ENCODE data around the gene POU5F1.

Gene POU5F1

DNA sequence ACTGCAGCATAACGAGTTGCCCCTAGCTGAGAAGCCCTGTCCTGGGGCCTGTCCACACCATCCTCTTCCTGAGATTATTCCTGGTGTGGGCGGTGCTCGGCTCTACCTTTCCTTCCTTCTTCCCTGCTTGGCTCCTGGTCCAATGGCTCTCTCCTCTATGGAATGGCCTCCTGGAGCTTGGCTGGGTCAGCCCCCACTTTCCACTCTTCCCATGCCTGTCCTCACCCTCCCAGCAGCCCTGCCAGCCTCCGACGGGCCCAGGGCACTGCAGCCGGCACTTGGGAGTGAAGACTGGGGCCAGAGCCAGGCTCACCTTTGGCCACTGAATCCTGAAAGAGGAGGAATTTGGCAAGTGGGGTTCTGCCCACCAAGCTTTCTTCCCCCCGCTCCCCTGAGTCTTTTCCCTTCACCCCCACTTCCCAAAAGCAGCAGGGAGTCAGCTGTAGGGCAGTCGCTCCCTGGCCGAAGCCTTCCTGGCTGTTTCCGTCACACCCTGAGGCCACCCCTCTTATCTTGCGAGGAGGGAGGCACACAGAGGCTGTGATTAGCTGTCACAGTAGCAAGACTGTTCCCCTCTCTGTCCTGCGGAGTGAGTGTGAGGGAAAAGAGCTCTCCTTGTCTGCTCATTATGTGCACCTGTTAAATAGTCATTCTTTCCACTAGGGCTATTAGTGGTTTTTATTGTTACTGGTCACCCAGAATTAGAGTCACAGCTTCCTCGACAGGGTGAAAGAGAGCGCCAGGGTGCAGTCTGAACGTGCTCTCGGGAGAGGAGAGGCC is 43.9 kb downstream of the POU5F1 start:
- Mint-ChIP-seq H3K27me3 (peaks cover 11% of the 10 kb centered on the region), H3K9me3 (no peaks in the 10 kb centered on the region), H3K4me3 (no peak overlapping the region), H3K4me1 (peaks cover 8% of the 10 kb centered on the region), H3K27ac (no peak overlapping the region), H3K36me3 (no peaks in the 10 kb centered on the region)
- ATAC-seq (ENCODE audit: low read depth) (no peak), DNase-seq (ENCODE audit: low spot score in 2 of 2) (no peak)

GRCh38 chr6:31125586-31126363 is 44.7 kb downstream of the POU5F1 start:
- H3K36me3 Mint-ChIP-seq, result no peaks in the 10 kb centered on the region
- H3K4me3 Mint-ChIP-seq, result no peak overlapping the region
- ATAC-seq (ENCODE audit: low read depth) (no peak), DNase-seq (ENCODE audit: low spot score in 2 of 2) (no peak)
- no peaks in the 10 kb centered on the region for H3K9me3 Mint-ChIP-seq
- no peak overlapping the region for H3K27ac Mint-ChIP-seq
- H3K27me3 Mint-ChIP-seq, result peaks cover 11% of the 10 kb centered on the region
- H3K4me1 Mint-ChIP-seq, result peaks cover 8% of the 10 kb centered on the region

GRCh38 chr6:31125162-31125561 is 45.3 kb downstream of the POU5F1 start:
- Mint-ChIP-seq H3K36me3 (no peaks in the 10 kb centered on the region), H3K4me1 (peaks cover 8% of the 10 kb centered on the region), H3K27me3 (peaks cover 11% of the 10 kb centered on the region), H3K4me3 (no peak overlapping the region), H3K9me3 (no peaks in the 10 kb centered on the region), H3K27ac (no peak overlapping the region)
- no peak for ATAC-seq (ENCODE audit: low read depth)
- no peak for DNase-seq (ENCODE audit: low spot score in 2 of 2)

GRCh38 chr6:31122791-31123706 is 47.4 kb downstream of the POU5F1 start:
- Mint-ChIP-seq H3K9me3 (no peaks in the 10 kb centered on the region), H3K4me3 (no peak overlapping the region), H3K27ac (no peak overlapping the region), H3K27me3 (peaks cover 12% of the 10 kb centered on the region), H3K4me1 (peaks cover 6% of the 10 kb centered on the region), H3K36me3 (no peaks in the 10 kb centered on the region)
- ATAC-seq (ENCODE audit: low read depth) (no peak), DNase-seq (ENCODE audit: low spot score in 2 of 2) (no peak)

DNA sequence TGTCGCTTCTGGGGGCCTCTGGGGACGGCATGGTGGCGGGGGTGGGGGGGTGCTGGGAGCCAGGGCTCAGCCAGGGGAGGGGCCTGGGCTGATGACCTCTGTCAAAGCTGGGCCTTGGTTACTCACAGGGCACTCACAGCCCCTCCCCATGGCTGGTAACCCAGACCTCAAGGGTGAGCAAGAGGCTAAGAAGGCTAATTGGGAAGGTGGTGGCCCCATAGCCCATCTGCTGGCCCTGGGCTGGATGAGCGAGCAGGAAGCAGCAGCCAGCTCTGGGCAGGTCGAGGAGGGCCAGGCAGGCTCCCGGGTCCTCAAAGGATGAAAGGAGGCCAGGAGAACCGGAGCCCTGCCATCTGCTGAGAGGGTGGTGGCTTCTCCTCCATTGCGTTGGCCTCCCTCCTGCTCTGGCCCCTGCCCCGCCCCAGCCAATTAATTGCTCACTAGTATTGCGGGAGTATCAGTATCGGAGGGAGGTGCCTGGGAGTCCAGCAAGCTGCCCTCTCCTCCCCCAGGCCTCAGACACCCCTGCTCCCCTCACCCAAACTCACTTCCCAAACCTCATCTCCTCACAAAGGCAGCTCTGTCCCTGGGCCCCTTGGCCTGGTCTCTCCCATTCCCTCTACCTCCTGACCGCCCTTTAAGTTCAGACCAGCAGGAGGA is 49.2 kb downstream of the POU5F1 start:
- Mint-ChIP-seq H3K9me3 (no peaks in the 10 kb centered on the region), H3K4me3 (no peak overlapping the region), H3K36me3 (no peaks in the 10 kb centered on the region), H3K27ac (no peak overlapping the region), H3K4me1 (peaks cover 2% of the 10 kb centered on the region), H3K27me3 (peaks cover 10% of the 10 kb centered on the region)
- DNase-seq (ENCODE audit: low spot score in 2 of 2) (no peak), ATAC-seq (ENCODE audit: low read depth) (no peak)

DNA sequence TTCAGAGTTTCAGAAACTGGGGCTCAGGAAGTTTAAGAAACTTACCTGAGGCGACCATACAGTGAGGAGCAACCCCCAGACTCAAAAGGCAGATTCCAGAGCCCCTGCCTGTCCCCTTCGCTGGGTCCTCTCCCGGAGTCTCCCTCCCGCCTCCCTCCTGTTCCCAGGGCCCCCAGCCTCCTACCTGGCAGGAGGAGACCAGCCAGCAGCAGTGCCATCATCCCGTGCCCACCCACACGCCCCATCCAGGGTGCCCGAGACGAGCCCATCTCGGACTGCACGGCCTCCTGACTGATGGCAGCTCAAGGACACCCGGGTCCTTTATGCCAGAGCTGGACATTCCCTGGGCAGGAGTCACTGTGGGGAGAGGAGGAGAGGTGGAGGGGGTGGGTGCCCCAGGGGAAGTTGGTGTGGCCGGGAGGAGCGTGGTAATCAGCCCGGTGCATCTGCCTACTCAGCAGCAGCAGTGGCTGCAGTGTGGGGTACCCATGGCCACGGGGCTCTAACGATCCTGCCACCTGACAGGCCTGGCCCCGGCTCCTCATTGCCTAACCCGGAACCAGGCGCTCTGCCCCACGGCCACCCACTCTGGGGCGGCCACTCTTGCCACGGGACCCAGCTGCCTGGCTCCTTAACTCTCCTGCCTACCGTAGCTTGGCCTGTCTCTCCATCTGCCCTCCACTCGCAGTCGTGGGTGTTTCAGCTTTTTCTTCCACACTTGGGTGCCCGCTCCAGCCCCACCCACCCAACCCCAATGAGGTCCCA is 50.1 kb downstream of the POU5F1 start, which contains the start of gene CDSN:
Gene CDSN, minus strand, starts transcription at position 296 of the 765 bp plus-strand sequence. Its CDS starts 27 bp downstream, at position 269.
- ATAC-seq (ENCODE audit: low read depth) (no peak), DNase-seq (ENCODE audit: low spot score in 2 of 2) (no peak)
- Mint-ChIP-seq H3K27ac (no peak within 1 kb of the TSS), H3K4me1 (peaks cover 5% of the 10 kb centered on the region), H3K9me3 (no peaks in the 10 kb centered on the region), H3K4me3 (no peak within 1 kb of the TSS), H3K36me3 (no peaks in the 10 kb centered on the region), H3K27me3 (peaks cover 11% of the 10 kb centered on the region)

DNA sequence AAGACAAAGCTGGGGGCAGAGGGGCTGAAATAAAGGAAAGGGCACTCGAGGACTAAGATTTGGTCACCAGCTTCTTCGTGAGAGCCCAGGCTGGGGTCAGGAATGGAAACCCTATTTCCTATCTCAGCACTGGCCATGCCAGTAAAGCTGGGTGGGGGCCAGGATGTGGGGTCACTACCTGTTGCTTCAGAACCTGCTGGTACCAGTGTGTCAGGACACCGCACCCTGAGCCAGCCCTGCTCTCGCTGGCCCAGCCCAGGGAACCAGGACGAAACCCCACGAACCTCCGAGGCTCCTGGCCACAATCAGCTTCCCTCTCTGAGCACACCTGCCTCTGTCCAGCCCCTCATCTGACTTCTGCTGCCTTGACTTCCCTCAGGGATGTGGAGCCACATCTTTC is 52.3 kb downstream of the POU5F1 start:
- no peak overlapping the region for H3K27ac Mint-ChIP-seq
- no peaks in the 10 kb centered on the region for H3K9me3 Mint-ChIP-seq
- no peak for DNase-seq (ENCODE audit: low spot score in 2 of 2)
- peaks cover 16% of the 10 kb centered on the region for H3K27me3 Mint-ChIP-seq
- no peak for ATAC-seq (ENCODE audit: low read depth)
- no peak overlapping the region for H3K4me3 Mint-ChIP-seq
- H3K4me1 Mint-ChIP-seq, result peaks cover 12% of the 10 kb centered on the region
- H3K36me3 Mint-ChIP-seq, result no peaks in the 10 kb centered on the region

GRCh38 chr6:31116661-31117385 is 53.7 kb downstream of the POU5F1 start:
- Mint-ChIP-seq H3K4me3 (no peak overlapping the region), H3K36me3 (no peaks in the 10 kb centered on the region), H3K4me1 (peaks cover 12% of the 10 kb centered on the region), H3K9me3 (no peaks in the 10 kb centered on the region), H3K27me3 (peaks cover 16% of the 10 kb centered on the region), H3K27ac (no peak overlapping the region)
- ATAC-seq (ENCODE audit: low read depth), result no peak
- no peak for DNase-seq (ENCODE audit: low spot score in 2 of 2)

- no peaks in the 10 kb centered on the region for H3K36me3 Mint-ChIP-seq
- ATAC-seq (ENCODE audit: low read depth) (no peak), DNase-seq (ENCODE audit: low spot score in 2 of 2) (no peak)
- H3K4me3 Mint-ChIP-seq, result no peak overlapping the region
- H3K27ac Mint-ChIP-seq, result no peak overlapping the region
- peaks cover 14% of the 10 kb centered on the region for H3K27me3 Mint-ChIP-seq
- peaks cover 12% of the 10 kb centered on the region for H3K4me1 Mint-ChIP-seq
- H3K9me3 Mint-ChIP-seq, result no peaks in the 10 kb centered on the region
Measured at GRCh38 chr6:31115941-31116560, 54.4 kb downstream of the POU5F1 start.

DNA sequence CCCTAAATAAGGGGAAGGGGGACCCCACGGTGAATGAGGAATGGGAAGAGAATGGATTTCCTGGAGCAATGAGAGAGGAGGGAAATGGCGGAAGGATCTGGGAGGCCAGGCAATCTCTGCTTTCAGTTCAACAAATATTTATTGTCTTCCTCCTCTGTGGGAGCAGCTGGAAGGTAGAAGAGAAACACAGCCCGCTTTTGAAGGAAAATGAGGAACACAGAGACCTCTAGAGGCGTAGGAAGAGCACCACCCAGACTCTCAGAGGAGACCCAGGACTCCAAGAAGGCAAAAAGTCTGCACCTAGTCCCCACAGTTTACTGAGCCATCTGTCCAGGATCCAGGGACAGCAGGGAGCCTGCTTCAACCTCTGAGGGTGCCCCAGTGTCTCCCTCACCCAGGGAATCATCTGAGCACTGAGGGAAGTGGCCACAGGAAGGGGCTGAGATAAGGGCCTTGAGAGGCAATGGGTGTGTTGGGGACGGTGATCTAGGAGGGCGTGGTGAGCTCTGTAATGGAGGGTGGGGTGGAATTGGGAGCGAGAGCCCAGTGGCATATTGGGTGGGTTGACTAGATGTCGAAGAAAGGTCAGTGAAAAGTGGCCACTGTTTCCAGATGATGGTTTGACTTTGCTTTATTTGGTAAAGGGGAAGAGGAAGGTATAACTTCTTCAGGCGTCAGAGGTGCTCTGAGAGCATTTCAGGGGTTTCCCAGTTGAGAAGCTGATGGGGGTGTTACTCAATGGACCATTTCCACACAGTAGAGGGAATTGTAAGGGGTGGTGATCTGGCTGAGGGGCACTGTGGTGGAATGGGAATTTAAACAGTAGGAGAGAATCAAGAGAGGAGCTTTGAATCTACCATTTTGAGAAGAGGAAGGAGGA is 55.3 kb downstream of the POU5F1 start:
- Mint-ChIP-seq H3K9me3 (no peaks in the 10 kb centered on the region), H3K27me3 (peaks cover 17% of the 10 kb centered on the region), H3K27ac (peak overlapping the region; percentile 74), H3K4me1 (peaks cover 12% of the 10 kb centered on the region), H3K4me3 (no peak overlapping the region), H3K36me3 (no peaks in the 10 kb centered on the region)
- peak; percentile 80 for ATAC-seq (ENCODE audit: low read depth)
- no peak for DNase-seq (ENCODE audit: low spot score in 2 of 2)

DNA sequence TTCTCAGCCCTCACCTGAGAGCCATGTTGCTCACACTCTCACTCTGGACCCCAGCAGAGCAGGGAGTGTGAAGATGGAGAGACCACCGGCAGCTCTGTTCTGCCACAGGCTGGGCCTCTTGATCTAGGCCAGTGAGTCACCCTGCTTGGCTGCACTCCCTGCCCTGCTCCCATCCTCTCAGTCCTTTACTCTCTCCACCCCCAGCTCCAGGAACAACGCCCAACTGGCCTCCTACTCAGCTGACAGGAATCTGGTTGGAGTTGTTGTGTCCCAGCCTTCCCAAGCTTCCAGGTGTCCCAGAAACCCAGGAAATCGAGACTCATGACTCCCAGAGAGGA is 56.0 kb downstream of the POU5F1 start, which contains the start of gene PSORS1C1:
Gene PSORS1C1, plus strand, starts transcription at position 260 of the 338 bp plus-strand sequence. CDS start 14,833 bp downstream, outside the sequence.
- ATAC-seq (ENCODE audit: low read depth) (no peak), DNase-seq (ENCODE audit: low spot score in 2 of 2) (no peak)
- peak within 1 kb of the TSS; percentile 74 for H3K27ac Mint-ChIP-seq
- H3K36me3 Mint-ChIP-seq, result no peaks in the 10 kb centered on the region
- no peak within 1 kb of the TSS for H3K4me3 Mint-ChIP-seq
- no peaks in the 10 kb centered on the region for H3K9me3 Mint-ChIP-seq
- peaks cover 24% of the 10 kb centered on the region for H3K27me3 Mint-ChIP-seq
- peaks cover 12% of the 10 kb centered on the region for H3K4me1 Mint-ChIP-seq

Data from memory B cell (primary cell).